ENCODE results near the gene OR2A12.
"Not testable (repeated sequence)": the region's sequence is repeated elsewhere in the genome, so short reads cannot be mapped to it uniquely, and the experiment has no call there.

DNA sequence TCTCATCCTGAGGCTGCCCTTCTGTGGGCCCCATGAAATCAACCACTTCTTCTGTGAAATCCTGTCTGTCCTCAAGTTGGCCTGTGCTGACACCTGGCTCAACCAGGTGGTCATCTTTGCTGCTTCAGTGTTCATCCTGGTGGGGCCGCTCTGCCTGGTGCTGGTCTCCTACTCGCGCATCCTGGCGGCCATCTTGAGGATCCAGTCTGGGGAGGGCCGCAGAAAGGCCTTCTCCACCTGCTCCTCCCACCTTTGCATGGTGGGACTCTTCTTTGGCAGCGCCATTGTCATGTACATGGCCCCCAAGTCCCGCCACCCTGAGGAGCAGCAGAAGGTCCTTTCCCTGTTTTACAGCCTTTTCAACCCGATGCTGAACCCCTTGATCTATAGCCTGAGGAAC lies 35.2 kb upstream of the OR2A12 start:
- TF ChIP-seq, protein P1, sequence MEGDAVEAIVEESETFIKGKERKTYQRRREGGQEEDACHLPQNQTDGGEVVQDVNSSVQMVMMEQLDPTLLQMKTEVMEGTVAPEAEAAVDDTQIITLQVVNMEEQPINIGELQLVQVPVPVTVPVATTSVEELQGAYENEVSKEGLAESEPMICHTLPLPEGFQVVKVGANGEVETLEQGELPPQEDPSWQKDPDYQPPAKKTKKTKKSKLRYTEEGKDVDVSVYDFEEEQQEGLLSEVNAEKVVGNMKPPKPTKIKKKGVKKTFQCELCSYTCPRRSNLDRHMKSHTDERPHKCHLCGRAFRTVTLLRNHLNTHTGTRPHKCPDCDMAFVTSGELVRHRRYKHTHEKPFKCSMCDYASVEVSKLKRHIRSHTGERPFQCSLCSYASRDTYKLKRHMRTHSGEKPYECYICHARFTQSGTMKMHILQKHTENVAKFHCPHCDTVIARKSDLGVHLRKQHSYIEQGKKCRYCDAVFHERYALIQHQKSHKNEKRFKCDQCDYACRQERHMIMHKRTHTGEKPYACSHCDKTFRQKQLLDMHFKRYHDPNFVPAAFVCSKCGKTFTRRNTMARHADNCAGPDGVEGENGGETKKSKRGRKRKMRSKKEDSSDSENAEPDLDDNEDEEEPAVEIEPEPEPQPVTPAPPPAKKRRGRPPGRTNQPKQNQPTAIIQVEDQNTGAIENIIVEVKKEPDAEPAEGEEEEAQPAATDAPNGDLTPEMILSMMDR (IDR thresholded peaks at IDR 0.05): not testable (repeated sequence)
- not testable (repeated sequence) for TF ChIP-seq POLR2A (IDR thresholded peaks at IDR 0.05)
